Measurements from ENCODE around the gene ACLY.

DNA sequence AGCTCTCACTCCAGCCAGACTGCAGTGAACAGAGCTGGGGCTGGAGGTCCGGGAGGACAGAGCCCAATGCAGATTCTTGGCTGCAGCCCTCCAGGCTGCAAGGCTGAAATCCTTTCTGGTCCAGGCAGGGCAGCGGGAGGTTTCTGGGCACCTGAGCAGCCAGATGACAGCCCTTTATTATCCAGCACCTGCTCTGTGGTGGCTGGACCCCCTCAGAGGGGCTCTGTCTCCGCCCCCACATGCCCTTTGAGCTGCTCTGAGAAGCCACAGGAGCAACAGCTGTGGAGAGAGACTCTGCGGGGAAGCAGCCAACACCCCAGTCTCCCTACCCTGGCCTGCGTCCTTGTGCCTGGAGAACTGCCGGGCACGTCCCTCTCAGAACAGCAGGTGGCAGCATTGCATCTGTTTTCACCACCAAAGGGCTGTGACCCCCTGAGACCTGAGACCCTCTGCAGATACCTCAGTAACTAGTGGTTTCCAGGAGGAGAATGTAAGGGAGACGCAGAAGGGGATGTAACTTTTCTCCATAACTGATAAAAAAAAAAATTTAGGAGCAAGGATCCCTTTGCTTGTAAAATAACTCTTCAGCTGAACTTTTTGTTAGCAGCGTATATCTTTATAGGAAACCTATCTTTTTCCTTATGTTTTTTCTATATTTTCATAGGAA, 44.1 kb upstream of the ACLY start:
- TF ChIP-seq, protein P1, sequence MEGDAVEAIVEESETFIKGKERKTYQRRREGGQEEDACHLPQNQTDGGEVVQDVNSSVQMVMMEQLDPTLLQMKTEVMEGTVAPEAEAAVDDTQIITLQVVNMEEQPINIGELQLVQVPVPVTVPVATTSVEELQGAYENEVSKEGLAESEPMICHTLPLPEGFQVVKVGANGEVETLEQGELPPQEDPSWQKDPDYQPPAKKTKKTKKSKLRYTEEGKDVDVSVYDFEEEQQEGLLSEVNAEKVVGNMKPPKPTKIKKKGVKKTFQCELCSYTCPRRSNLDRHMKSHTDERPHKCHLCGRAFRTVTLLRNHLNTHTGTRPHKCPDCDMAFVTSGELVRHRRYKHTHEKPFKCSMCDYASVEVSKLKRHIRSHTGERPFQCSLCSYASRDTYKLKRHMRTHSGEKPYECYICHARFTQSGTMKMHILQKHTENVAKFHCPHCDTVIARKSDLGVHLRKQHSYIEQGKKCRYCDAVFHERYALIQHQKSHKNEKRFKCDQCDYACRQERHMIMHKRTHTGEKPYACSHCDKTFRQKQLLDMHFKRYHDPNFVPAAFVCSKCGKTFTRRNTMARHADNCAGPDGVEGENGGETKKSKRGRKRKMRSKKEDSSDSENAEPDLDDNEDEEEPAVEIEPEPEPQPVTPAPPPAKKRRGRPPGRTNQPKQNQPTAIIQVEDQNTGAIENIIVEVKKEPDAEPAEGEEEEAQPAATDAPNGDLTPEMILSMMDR (IDR thresholded peaks at IDR 0.05): peak; percentile 81 to 84
- no peak for TF ChIP-seq POLR2A (IDR thresholded peaks at IDR 0.05)

All from suprapubic skin (tissue), 3 donors.